CD4-positive, CD25-positive, alpha-beta regulatory T cell (primary cell): ENCODE data around the gene PPP2R5C. TPM values are rescaled to one million over a fixed set of nuclear protein-coding genes. Genes with fewer than 3 reads are reported as not detected.
A peak's percentile ranks its signal among the peaks of the same experiment; 100 is the strongest.

Source experiments
- ATAC-seq, 2 donors: fragments of 150-1000 bp; cut with Tn5 transposase; one replicate each; pipeline ENCODE4 v1.10.0; 2021; ENCODE audit warnings: low read depth in 2 of 2, moderate number of reproducible peaks in 2 of 2, moderate library complexity in 1 of 2
- DNase-seq, 3 donors: peaks; one replicate each; pipeline versions ENCODE4 v3.0.0 to v3.0.0-alpha.2; 2012 to 2022; ENCODE audit warnings: mixed read lengths in 1 of 3
- H3K27ac ChIP-seq: one replicate; pipeline ENCODE4 v1.7.0; 2013; ENCODE audit warnings: mild to moderate bottlenecking, low read length; ENCODE audit not compliant: insufficient read depth, poor library complexity, severe bottlenecking
- H3K27me3 ChIP-seq: one replicate; pipeline ENCODE4 v1.7.0; 2013; ENCODE audit warnings: low read length; ENCODE audit not compliant: control insufficient read depth, insufficient read depth
- H3K36me3 ChIP-seq: one replicate; pipeline ENCODE4 v1.7.0; 2013; ENCODE audit warnings: mild to moderate bottlenecking, low read length, moderate library complexity; ENCODE audit not compliant: control insufficient read depth, insufficient read depth
- H3K4me1 ChIP-seq: 2 replicates; pipeline ENCODE4 v1.7.0; 2013; ENCODE audit warnings: mild to moderate bottlenecking, low read length; ENCODE audit not compliant: insufficient read depth, control insufficient read depth, poor library complexity, severe bottlenecking
- H3K4me3 ChIP-seq: one replicate; pipeline ENCODE4 v1.7.0; 2013; ENCODE audit warnings: low read depth, mild to moderate bottlenecking, low read length, moderate library complexity
- H3K9me3 ChIP-seq, 2 experiments: 1 replicate in 1 of 2; 2 replicates in 1 of 2; pipeline ENCODE4 v1.7.0; 2013; ENCODE audit warnings: low read length in 2 of 2, mild to moderate bottlenecking in 1 of 2, moderate library complexity in 1 of 2; ENCODE audit not compliant: control insufficient read depth in 2 of 2
- H3K27ac Mint-ChIP-seq, 3 donors: one replicate each; pipeline ENCODE4 v1.8.0; 2020 to 2022; ENCODE audit warnings: mild to moderate bottlenecking in 3 of 3, mixed read lengths in 3 of 3, moderate library complexity in 2 of 3
- H3K27me3 Mint-ChIP-seq: one replicate; pipeline ENCODE4 v1.8.0; 2022; ENCODE audit warnings: mild to moderate bottlenecking, mixed read lengths
- H3K36me3 Mint-ChIP-seq: one replicate; pipeline ENCODE4 v1.8.0; 2020; ENCODE audit warnings: mixed read lengths
- H3K4me1 Mint-ChIP-seq, 4 donors: one replicate each; pipeline ENCODE4 v1.8.0; 2020 to 2022; ENCODE audit warnings: mixed read lengths in 4 of 4, mild to moderate bottlenecking in 1 of 4
- H3K4me3 Mint-ChIP-seq, 4 donors: one replicate each; pipeline ENCODE4 v1.8.0; 2020 to 2022; ENCODE audit warnings: mild to moderate bottlenecking in 4 of 4, mixed read lengths in 4 of 4, moderate library complexity in 3 of 4
- H3K9me3 Mint-ChIP-seq, 7 donors: one replicate each; pipeline ENCODE4 v1.8.0; 2020 to 2022; ENCODE audit warnings: mixed read lengths in 7 of 7, mild to moderate bottlenecking in 3 of 7, moderate library complexity in 2 of 7
- polyA plus RNA-seq, 4 donors: library from polyadenylated mRNA; unstranded; fragments of 300-500 nt; fragmentation: Illumina TruSeq; gene quantifications; one replicate each; pipeline ENCODE4 v1.2.3, GENCODE V29; 2021
- total RNA-seq: library from RNA; stranded (reverse); gene quantifications from one replicate; pipeline ENCODE4 v1.2.3, GENCODE V29; 2022

The PPP2R5C gene
- total and polyA plus RNA-seq, 5 donors from 2014 or later, result 244 to 650 (median 282) TPM

- peak overlapping the region; percentile 60 for H3K27ac ChIP-seq
- Mint-ChIP-seq H3K27me3 (no peaks in the 10 kb centered on the region), H3K9me3 (no peaks in the 10 kb centered on the region), H3K36me3 (peaks cover 3% of the 10 kb centered on the region), H3K4me1 (peaks cover 17 to 53% (median 33%) of the 10 kb centered on the region in 4 donors), H3K27ac (peak overlapping the region in 2 of 3 donors; percentile 87 to 90), H3K4me3 (peak overlapping the region; percentile 75 to 92 (median 78))
- H3K9me3 ChIP-seq, result no peaks in the 10 kb centered on the region
- H3K4me3 ChIP-seq, result no peak overlapping the region
- DNase-seq, result no peak
- H3K36me3 ChIP-seq, result peaks cover 5% of the 10 kb centered on the region
- H3K27me3 ChIP-seq, result no peaks in the 10 kb centered on the region
- ATAC-seq, result no peak
- peaks cover 38% of the 10 kb centered on the region for H3K4me1 ChIP-seq
These were observed 202.3 kb downstream of the PPP2R5C start for GRCh38 chr14:101963656-101964296.

GRCh38 chr14:101964297-101965180, 203.0 kb downstream of the PPP2R5C start, which contains the start of gene DYNC1H1:
DYNC1H1 (plus strand) TSS chr14:101964573; CDS start chr14:101964692, 119 bp downstream.
- H3K4me1 ChIP-seq, result peaks cover 38% of the 10 kb centered on the region
- ATAC-seq, result peak; percentile 85 to 88
- Mint-ChIP-seq H3K9me3 (no peaks in the 10 kb centered on the region), H3K27me3 (no peaks in the 10 kb centered on the region), H3K36me3 (peaks cover 8% of the 10 kb centered on the region), H3K27ac (peak within 1 kb of the TSS; percentile 87 to 93 (median 90)), H3K4me1 (peaks cover 17 to 57% (median 35%) of the 10 kb centered on the region in 4 donors), H3K4me3 (peak within 1 kb of the TSS; percentile 92 to 95 (median 94))
- peak within 1 kb of the TSS; percentile 83 for H3K27ac ChIP-seq
- peaks cover 7% of the 10 kb centered on the region for H3K36me3 ChIP-seq
- peak within 1 kb of the TSS; percentile 86 for H3K4me3 ChIP-seq
- H3K9me3 ChIP-seq, result no peaks in the 10 kb centered on the region
- H3K27me3 ChIP-seq, result no peaks in the 10 kb centered on the region
- DNase-seq, result peak; percentile 85 to 91 (median 90)

GRCh38 chr14:101965181-101965544, 203.7 kb downstream of the PPP2R5C start:
- H3K36me3 Mint-ChIP-seq, result peaks cover 10% of the 10 kb centered on the region
- Histone ChIP-seq H3K4me1 (peaks cover 38% of the 10 kb centered on the region), H3K27me3 (no peaks in the 10 kb centered on the region), H3K4me3 (peak overlapping the region; percentile 86), H3K36me3 (peaks cover 13% of the 10 kb centered on the region), H3K27ac (peak overlapping the region; percentile 83), H3K9me3 (no peaks in the 10 kb centered on the region)
- peaks cover 21 to 60% (median 37%) of the 10 kb centered on the region in 4 donors for H3K4me1 Mint-ChIP-seq
- peak overlapping the region; percentile 7 to 90 (median 87) for H3K27ac Mint-ChIP-seq
- ATAC-seq (peak; percentile 22 to 29), DNase-seq (peak; percentile 46 to 82 (median 50))
- peak overlapping the region; percentile 89 to 93 (median 92) for H3K4me3 Mint-ChIP-seq
- H3K9me3 Mint-ChIP-seq, result no peaks in the 10 kb centered on the region
- no peaks in the 10 kb centered on the region for H3K27me3 Mint-ChIP-seq

GRCh38 chr14:101965770-101966722, 204.5 kb downstream of the PPP2R5C start:
- Histone ChIP-seq H3K27me3 (no peaks in the 10 kb centered on the region), H3K36me3 (peaks cover 13% of the 10 kb centered on the region), H3K27ac (peak overlapping the region; percentile 83), H3K4me1 (peaks cover 36% of the 10 kb centered on the region), H3K9me3 (no peaks in the 10 kb centered on the region), H3K4me3 (peak overlapping the region; percentile 86)
- ATAC-seq, result no peak
- H3K27ac Mint-ChIP-seq, result peak overlapping the region; percentile 7 to 90 (median 87)
- H3K9me3 Mint-ChIP-seq, result no peaks in the 10 kb centered on the region
- DNase-seq, result no peak
- peaks cover 15% of the 10 kb centered on the region for H3K36me3 Mint-ChIP-seq
- no peaks in the 10 kb centered on the region for H3K27me3 Mint-ChIP-seq
- peak overlapping the region; percentile 89 to 93 (median 92) for H3K4me3 Mint-ChIP-seq
- H3K4me1 Mint-ChIP-seq, result peaks cover 22 to 57% (median 37%) of the 10 kb centered on the region in 4 donors

GRCh38 chr14:101966742-101967141, 205.2 kb downstream of the PPP2R5C start:
- Histone ChIP-seq H3K9me3 (no peaks in the 10 kb centered on the region), H3K27ac (peak overlapping the region; percentile 51), H3K36me3 (peaks cover 13% of the 10 kb centered on the region), H3K27me3 (no peaks in the 10 kb centered on the region), H3K4me1 (peaks cover 36% of the 10 kb centered on the region), H3K4me3 (peak overlapping the region; percentile 86)
- H3K4me3 Mint-ChIP-seq, result peak overlapping the region; percentile 58 to 92 (median 78)
- H3K4me1 Mint-ChIP-seq, result peaks cover 22 to 56% (median 34%) of the 10 kb centered on the region in 4 donors
- ATAC-seq (no peak), DNase-seq (no peak)
- no peak overlapping the region for H3K27ac Mint-ChIP-seq
- H3K9me3 Mint-ChIP-seq, result no peaks in the 10 kb centered on the region
- H3K36me3 Mint-ChIP-seq, result peaks cover 15% of the 10 kb centered on the region
- no peaks in the 10 kb centered on the region for H3K27me3 Mint-ChIP-seq

GRCh38 chr14:101968186-101968585, 206.7 kb downstream of the PPP2R5C start:
- peaks cover 15% of the 10 kb centered on the region for H3K36me3 Mint-ChIP-seq
- H3K27me3 Mint-ChIP-seq, result no peaks in the 10 kb centered on the region
- H3K9me3 ChIP-seq, result no peaks in the 10 kb centered on the region
- H3K27ac ChIP-seq, result no peak overlapping the region
- no peak for ATAC-seq
- peaks cover 40% of the 10 kb centered on the region for H3K4me1 ChIP-seq
- peaks cover 13% of the 10 kb centered on the region for H3K36me3 ChIP-seq
- H3K4me1 Mint-ChIP-seq, result peaks cover 31 to 70% (median 47%) of the 10 kb centered on the region in 4 donors
- DNase-seq, result no peak
- H3K4me3 ChIP-seq, result peak overlapping the region; percentile 14
- H3K27me3 ChIP-seq, result no peaks in the 10 kb centered on the region
- H3K9me3 Mint-ChIP-seq, result no peaks in the 10 kb centered on the region
- peak overlapping the region in 3 of 4 donors; percentile 0 to 80 (median 54) for H3K4me3 Mint-ChIP-seq
- peak overlapping the region; percentile 2 to 8 (median 6) for H3K27ac Mint-ChIP-seq

GRCh38 chr14:101969481-101969880, 208.0 kb downstream of the PPP2R5C start:
- Histone ChIP-seq H3K4me1 (peaks cover 40% of the 10 kb centered on the region), H3K27me3 (no peaks in the 10 kb centered on the region), H3K27ac (no peak overlapping the region), H3K36me3 (peaks cover 13% of the 10 kb centered on the region), H3K9me3 (no peaks in the 10 kb centered on the region), H3K4me3 (no peak overlapping the region)
- ATAC-seq (no peak), DNase-seq (no peak)
- H3K4me1 Mint-ChIP-seq, result peaks cover 27 to 69% (median 42%) of the 10 kb centered on the region in 4 donors
- peaks cover 15% of the 10 kb centered on the region for H3K36me3 Mint-ChIP-seq
- no peaks in the 10 kb centered on the region for H3K27me3 Mint-ChIP-seq
- peak overlapping the region in 1 of 3 donors; percentile 53 for H3K27ac Mint-ChIP-seq
- no peaks in the 10 kb centered on the region for H3K9me3 Mint-ChIP-seq
- peak overlapping the region in 1 of 4 donors; percentile 39 for H3K4me3 Mint-ChIP-seq
